ENCODE results near the gene TPM1.

TPM1 gene

GRCh38 chr15:63041402-63041973 lies 1.1 kb upstream of the TPM1 start:
- FAIRE-seq (no peak), DNase-seq (ENCODE audit: insufficient read length, low spot score) (no peak)
- TF ChIP-seq CTCF (IDR thresholded peaks at IDR 0.05; ENCODE audit: insufficient read depth, missing control alignments) = no peak

GRCh38 chr15:63042877-63043334 lies 359 bp downstream of the TPM1 start:
- TF ChIP-seq CTCF (IDR thresholded peaks at IDR 0.05; ENCODE audit: insufficient read depth, missing control alignments) = no peak
- FAIRE-seq = no peak
- peak; percentile 48 for DNase-seq (ENCODE audit: insufficient read length, low spot score)

GRCh38 chr15:63043335-63044076 lies 959 bp downstream of the TPM1 start:
- TF ChIP-seq CTCF (IDR thresholded peaks at IDR 0.05; ENCODE audit: insufficient read depth, missing control alignments) = no peak
- FAIRE-seq (no peak), DNase-seq (ENCODE audit: insufficient read length, low spot score) (peak; percentile 28)

GRCh38 chr15:63044077-63044644 lies 1.6 kb downstream of the TPM1 start:
- DNase-seq (ENCODE audit: insufficient read length, low spot score) (no peak), FAIRE-seq (no peak)
- TF ChIP-seq CTCF (IDR thresholded peaks at IDR 0.05; ENCODE audit: insufficient read depth, missing control alignments) = no peak

- FAIRE-seq (no peak), DNase-seq (ENCODE audit: insufficient read length, low spot score) (peak; percentile 41)
- TF ChIP-seq CTCF (IDR thresholded peaks at IDR 0.05; ENCODE audit: insufficient read depth, missing control alignments) = no peak
These were observed 2.3 kb downstream of the TPM1 start for GRCh38 chr15:63044645-63045464.

GRCh38 chr15:63045465-63045840 lies 2.9 kb downstream of the TPM1 start:
- TF ChIP-seq CTCF (IDR thresholded peaks at IDR 0.05; ENCODE audit: insufficient read depth, missing control alignments) = no peak
- no peak for FAIRE-seq
- DNase-seq (ENCODE audit: insufficient read length, low spot score) = no peak
